Common myeloid progenitor, CD34-positive (primary cell): ENCODE data around the gene TIMM50. TPM values are rescaled to one million over a fixed set of nuclear protein-coding genes. Genes with fewer than 3 reads are reported as not detected.
A peak's percentile ranks its signal among the peaks of the same experiment; 100 is the strongest.

Source experiments
- CTCF ChIA-PET: fragments of 350-600 bp; sonication (Branson Sonifier 250); formaldehyde crosslinking; loops from one replicate; lab custom pipeline; 2021; ENCODE audit warnings: antibody characterized with exemption; lab: Charles Lee
- POLR2A ChIA-PET: fragments of 350-600 bp; sonication (Branson Sonifier 250); formaldehyde crosslinking; loops from one replicate; lab custom pipeline; 2021; ENCODE audit warnings: antibody characterized with exemption; lab: Charles Lee
- DNase-seq, 3 donors: peaks; one replicate each; pipeline versions ENCODE4 v3.0.0 to v3.0.0-alpha.2; 2013
- H3K27ac ChIP-seq, 2 experiments: 1 replicate in 1 of 2; 2 replicates in 1 of 2; pipeline ENCODE4 v1.7.0; 2013; ENCODE audit warnings: inconsistent platforms in 2 of 2, low read length in 2 of 2, mild to moderate bottlenecking in 2 of 2, low read depth in 1 of 2, moderate library complexity in 1 of 2; ENCODE audit not compliant: severe bottlenecking in 2 of 2, insufficient read depth in 1 of 2, poor library complexity in 1 of 2
- H3K27me3 ChIP-seq, 5 experiments: replicated peaks in 2 of 5; 1 replicate in 3 of 5; 2 replicates in 2 of 5; pipeline versions ENCODE4 v1.6.1 to v1.7.0; 2013; ENCODE audit warnings: low read length in 4 of 5, mild to moderate bottlenecking in 2 of 5, moderate library complexity in 2 of 5, inconsistent platforms in 1 of 5; ENCODE audit not compliant: insufficient read depth in 5 of 5, control insufficient read depth in 4 of 5
- H3K36me3 ChIP-seq, 4 experiments: 1 replicate in 2 of 4; 2 replicates in 2 of 4; pipeline versions ENCODE4 v1.6.1 to v1.7.0; 2013; ENCODE audit warnings: low read length in 3 of 4, control low read depth in 1 of 4, mild to moderate bottlenecking in 1 of 4; ENCODE audit not compliant: control insufficient read depth in 4 of 4, insufficient read depth in 4 of 4
- H3K4me1 ChIP-seq, 4 experiments: 1 replicate in 3 of 4; 2 replicates in 1 of 4; pipeline versions ENCODE4 v1.6.1 to v1.7.1; 2013; ENCODE audit warnings: low read length in 3 of 4, mild to moderate bottlenecking in 3 of 4, control low read depth in 1 of 4, inconsistent platforms in 1 of 4, moderate library complexity in 1 of 4; ENCODE audit not compliant: control insufficient read depth in 4 of 4, insufficient read depth in 4 of 4; ENCODE audit errors: control extremely low read depth in 1 of 4
- H3K4me3 ChIP-seq, 7 experiments: 1 replicate in 4 of 7; 2 replicates in 3 of 7; pipeline versions ENCODE4 v1.5.1 to v1.7.0; 2013; ENCODE audit warnings: mild to moderate bottlenecking in 7 of 7, low read length in 6 of 7, moderate library complexity in 6 of 7, inconsistent platforms in 2 of 7, low read depth in 2 of 7, control low read depth in 1 of 7; ENCODE audit not compliant: insufficient read depth in 4 of 7, control insufficient read depth in 1 of 7; ENCODE audit errors: extremely low read depth in 1 of 7
- H3K9me3 ChIP-seq, 5 experiments: 1 replicate in 4 of 5; 2 replicates in 1 of 5; pipeline versions ENCODE4 v1.6.1 to v1.7.1; 2013; ENCODE audit warnings: low read length in 4 of 5, mild to moderate bottlenecking in 2 of 5, inconsistent platforms in 1 of 5, low read depth in 1 of 5, moderate library complexity in 1 of 5; ENCODE audit not compliant: control insufficient read depth in 4 of 5, insufficient read depth in 2 of 5; ENCODE audit errors: control extremely low read depth in 1 of 5
- WGBS: methylation state at CpG from one replicate; pipeline ENCODE4 v1.1.5; 2013; ENCODE audit not compliant: insufficient coverage; 5-methylcytosine and 5-hydroxymethylcytosine counted together
- polyA plus RNA-seq: library from polyadenylated mRNA; unstranded; fragments of 120-200 nt; gene quantifications from one replicate; pipeline ENCODE4 v1.2.1, GENCODE V29; 2013

The TIMM50 gene
- polyA plus RNA-seq: 41.4 TPM

GRCh38 chr19:39480337-39481228, at the start of gene TIMM50:
Gene TIMM50, plus strand, starts transcription at chr19:39480838. Its CDS starts 16 bp downstream, at chr19:39480854.
- CTCF ChIA-PET: interaction anchor here (1.2 kb wide), 1 partner anchor 18 kb away, joined by 3 read pairs; no protein-coding TSS in a partner anchor
- DNase-seq: peak; percentile 95 to 97 (median 97)
- peaks cover 0 to 24% (median 21%) of the 10 kb centered on the region in 4 experiments for H3K4me1 ChIP-seq
- H3K27ac ChIP-seq: peak within 1 kb of the TSS; percentile 89 to 95
- WGBS: 1% methylated on average over 56 of the region's 62 CpGs
- POLR2A ChIA-PET: interaction anchor here (1.0 kb wide), 1 partner anchor 35 kb away, joined by 3 read pairs; the partner anchor contains the start of gene SUPT5H
- H3K9me3 ChIP-seq: no peaks in the 10 kb centered on the region
- peak within 1 kb of the TSS; percentile 65 to 99 (median 96) for H3K4me3 ChIP-seq
- peaks cover 2 to 34% (median 24%) of the 10 kb centered on the region in 4 experiments for H3K36me3 ChIP-seq
- no peaks in the 10 kb centered on the region for H3K27me3 ChIP-seq

- 98% methylated on average over 8 of the region's 8 CpGs for WGBS
- Histone ChIP-seq H3K36me3 (peaks cover 2 to 30% (median 27%) of the 10 kb centered on the region in 4 experiments), H3K4me1 (peaks cover 4 to 30% (median 22%) of the 10 kb centered on the region in 4 experiments), H3K27ac (no peak overlapping the region), H3K4me3 (no peak overlapping the region), H3K9me3 (no peaks in the 10 kb centered on the region), H3K27me3 (no peaks in the 10 kb centered on the region)
- no peak for DNase-seq
- ChIA-PET CTCF (interaction anchor here (0.7 to 2.4 kb wide), 2 partner anchors 21 to 44 kb away, joined by 5 to 8 read pairs; partner anchors contain the start of gene PLEKHG2), POLR2A (no interaction called here)
Measured at GRCh38 chr19:39432677-39433025, 48.0 kb upstream of the TIMM50 start.

- H3K27me3 ChIP-seq: no peaks in the 10 kb centered on the region
- peak overlapping the region in 1 of 7 experiments; percentile 98 for H3K4me3 ChIP-seq
- H3K4me1 ChIP-seq: peaks cover 4 to 30% (median 22%) of the 10 kb centered on the region in 4 experiments
- ChIA-PET POLR2A (no interaction called here), CTCF (interaction anchor here (0.7 to 2.4 kb wide), 5 partner anchors 16 to 37 kb away, joined by 3 to 8 read pairs (median 6); partner anchors contain the start of gene PLEKHG2)
- 100% methylated on average over 5 of the region's 8 CpGs for WGBS
- no peaks in the 10 kb centered on the region for H3K9me3 ChIP-seq
- H3K36me3 ChIP-seq: peaks cover 2 to 30% (median 27%) of the 10 kb centered on the region in 4 experiments
- no peak for DNase-seq
- H3K27ac ChIP-seq: peak overlapping the region in 1 of 2 experiments; percentile 94
Measured at GRCh38 chr19:39433480-39434079, 47.1 kb upstream of the TIMM50 start.

- peak overlapping the region in 1 of 2 experiments; percentile 94 for H3K27ac ChIP-seq
- CTCF ChIA-PET: interaction anchor here (0.7 to 2.4 kb wide), 8 partner anchors 8 to 42 kb away, joined by 3 to 10 read pairs (median 6); partner anchors contain the start of genes PLEKHG2 and SUPT5H
Measured at GRCh38 chr19:39434123-39435076, 46.2 kb upstream of the TIMM50 start.

GRCh38 chr19:39435499-39436349, 44.9 kb upstream of the TIMM50 start, which contains the start of gene RPS16:
Gene RPS16, minus strand, starts transcription at chr19:39435949. Its CDS starts 54 bp downstream, at chr19:39435895.
- peak within 1 kb of the TSS; percentile 90 to 99 (median 95) for H3K4me3 ChIP-seq
- peaks cover 4 to 33% (median 23%) of the 10 kb centered on the region in 4 experiments for H3K4me1 ChIP-seq
- H3K27ac ChIP-seq: peak within 1 kb of the TSS; percentile 89 to 94
- H3K36me3 ChIP-seq: peaks cover 2 to 30% (median 27%) of the 10 kb centered on the region in 4 experiments
- ChIA-PET POLR2A (interaction anchor here (0.6 to 1.8 kb wide), 14 partner anchors 9 to 98 kb away, joined by 3 to 16 read pairs (median 4); partner anchors contain the start of genes MED29, PAF1, PLEKHG2 and SUPT5H), CTCF (interaction anchor here (0.5 to 2.3 kb wide), 7 partner anchors 9 to 97 kb away, joined by 3 to 10 read pairs (median 3); partner anchors contain the start of genes EID2B and SUPT5H)
- no peaks in the 10 kb centered on the region for H3K9me3 ChIP-seq
- WGBS: 0% methylated on average over 39 of the region's 61 CpGs
- peak; percentile 98 to 99 (median 98) for DNase-seq
- H3K27me3 ChIP-seq: no peaks in the 10 kb centered on the region

More at GRCh38 chr19:39434123-39435076, 46.2 kb upstream of the TIMM50 start:
- H3K4me1 ChIP-seq: peaks cover 4 to 30% (median 22%) of the 10 kb centered on the region in 4 experiments
- no peaks in the 10 kb centered on the region for H3K27me3 ChIP-seq
- POLR2A ChIA-PET: interaction anchor here (0.9 to 1.8 kb wide), 4 partner anchors 8 to 30 kb away, joined by 3 to 11 read pairs (median 8); partner anchors contain the start of gene SUPT5H
- peak overlapping the region; percentile 90 to 99 (median 95) for H3K4me3 ChIP-seq
- no peaks in the 10 kb centered on the region for H3K9me3 ChIP-seq
- no peak for DNase-seq
- H3K36me3 ChIP-seq: peaks cover 2 to 30% (median 27%) of the 10 kb centered on the region in 4 experiments
- WGBS: 84% methylated on average over 10 of the region's 10 CpGs
